Measurements from ENCODE around the gene PRKCE. TPM values are rescaled to one million over a fixed set of nuclear protein-coding genes. Genes with fewer than 3 reads are reported as not detected.

Gene PRKCE
- polyA plus RNA-seq, 1 of the 3 experiments (the other 2 are of a cell fraction) = 16.3 TPM

- Histone ChIP-seq H3K79me2 (ENCODE audit: insufficient read depth) (no peaks in the 10 kb centered on the region), H3K9me2 (no peaks in the 10 kb centered on the region), H3K9ac (no peak overlapping the region), H3F3A (replicated peaks; ENCODE audit: insufficient read depth) (no peaks in the 10 kb centered on the region), H3K4me2 (no peak overlapping the region; the same call in 1 of the 2 replicates), H3K4me3 (ENCODE audit: low read depth in 2 of 2, low read length in 1 of 2) (no peak overlapping the region), H3K36me3 (replicated peaks in 1 of 2; ENCODE audit: control insufficient read depth in 1 of 2, insufficient read depth in 2 of 2, low read length in 1 of 2) (no peaks in the 10 kb centered on the region), H3K4me1 (ENCODE audit: control insufficient read depth in 1 of 2, insufficient read depth in 2 of 2, low read depth in 1 of 2, low read length in 1 of 2) (peaks cover 13 to 40% of the 10 kb centered on the region in 2 experiments; a peak in 2 of 4 replicates), H3K27ac (ENCODE audit: low read depth in 2 of 2, low read length in 1 of 2) (peak overlapping the region in 1 of 2 experiments; percentile 23; a peak in 1 of 4 replicates), H4K20me1 (ENCODE audit: insufficient read depth) (peaks cover 9% of the 10 kb centered on the region), H3K9me3 (no peaks in the 10 kb centered on the region), H2AFZ (ENCODE audit: low read depth) (no peak overlapping the region), H3K27me3 (ENCODE audit: insufficient read depth) (no peaks in the 10 kb centered on the region)
- 75% methylated on average over 9 of the region's 9 CpGs for WGBS (ENCODE audit: low lambda C conversion rate)
- ChIA-PET POLR2A (no interaction called here), CTCF (interaction anchor here (1.0 kb wide), 1 partner anchor 114 kb away, joined by 4 read pairs; no protein-coding TSS in a partner anchor)
- DNase-seq = no peak
- TF ChIP-seq GATA2 (CRISPR knock-in tag; IDR thresholded peaks at IDR 0.05) = 0 out of 2 replicates have a peak, but pooled peaks have one; percentile 5
- no peak for TF ChIP-seq SMC3 (IDR thresholded peaks at IDR 0.05; ENCODE audit: low read depth, low read length)
- peak; percentile 67 for TF ChIP-seq NFIC (IDR thresholded peaks at IDR 0.05; ENCODE audit: borderline replicate concordance)
- TF ChIP-seq GABPA (IDR thresholded peaks at IDR 0.05; ENCODE audit: low read depth) = no peak
- TF ChIP-seq FOSL2 (IDR thresholded peaks at IDR 0.05; ENCODE audit: borderline replicate concordance, low read depth) = peak; percentile 41; the same call in 1 of the 2 replicates
Measured at GRCh38 chr2:45821558-45822271, 170.2 kb downstream of the PRKCE start.

DNA sequence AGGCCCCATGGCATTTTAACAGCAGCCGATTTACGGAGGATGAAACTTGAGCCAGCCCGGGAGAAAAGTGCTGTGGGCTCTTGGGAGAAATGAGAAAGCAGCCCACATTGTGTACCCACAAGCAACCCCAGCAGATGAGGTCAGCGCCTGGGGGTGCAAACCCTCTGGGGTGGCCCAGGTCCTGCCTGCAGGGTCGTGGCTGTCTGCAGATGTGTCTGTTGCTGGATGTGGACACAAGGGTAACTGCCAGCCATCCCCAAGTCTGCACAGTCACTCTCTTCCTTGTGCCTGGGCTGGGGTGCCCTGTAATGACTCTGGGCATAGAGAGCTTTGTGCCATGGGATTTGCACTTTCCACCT lies 170.8 kb downstream of the PRKCE start:
- Histone ChIP-seq H3K4me3 (ENCODE audit: low read depth in 2 of 2, low read length in 1 of 2) (no peak overlapping the region), H3K27ac (ENCODE audit: low read depth in 2 of 2, low read length in 1 of 2) (peak overlapping the region in 1 of 2 experiments; percentile 5; a peak in 1 of 4 replicates), H3K4me2 (no peak overlapping the region), H3K4me1 (ENCODE audit: control insufficient read depth in 1 of 2, insufficient read depth in 2 of 2, low read depth in 1 of 2, low read length in 1 of 2) (peaks cover 12 to 43% of the 10 kb centered on the region in 2 experiments; a peak in 2 of 4 replicates), H3F3A (replicated peaks; ENCODE audit: insufficient read depth) (no peaks in the 10 kb centered on the region), H3K36me3 (replicated peaks in 1 of 2; ENCODE audit: control insufficient read depth in 1 of 2, insufficient read depth in 2 of 2, low read length in 1 of 2) (no peaks in the 10 kb centered on the region), H3K79me2 (ENCODE audit: insufficient read depth) (no peaks in the 10 kb centered on the region), H3K9ac (no peak overlapping the region), H3K27me3 (ENCODE audit: insufficient read depth) (no peaks in the 10 kb centered on the region), H3K9me2 (no peaks in the 10 kb centered on the region), H3K9me3 (no peaks in the 10 kb centered on the region), H2AFZ (ENCODE audit: low read depth) (no peak overlapping the region), H4K20me1 (ENCODE audit: insufficient read depth) (peaks cover 9% of the 10 kb centered on the region)
- CTCF ChIA-PET = interaction anchor here (1.0 to 2.4 kb wide), 2 partner anchors 113 to 172 kb away, joined by 4 to 14 read pairs; no protein-coding TSS in a partner anchor
- TF ChIP-seq CHD2 (IDR thresholded peaks at IDR 0.05; ENCODE audit: low read length, partially characterized antibody) = no peak
- POLR2A ChIA-PET = no interaction called here
- 78% methylated on average over 5 of the region's 5 CpGs for WGBS (ENCODE audit: low lambda C conversion rate)
- DNase-seq = no peak

DNA sequence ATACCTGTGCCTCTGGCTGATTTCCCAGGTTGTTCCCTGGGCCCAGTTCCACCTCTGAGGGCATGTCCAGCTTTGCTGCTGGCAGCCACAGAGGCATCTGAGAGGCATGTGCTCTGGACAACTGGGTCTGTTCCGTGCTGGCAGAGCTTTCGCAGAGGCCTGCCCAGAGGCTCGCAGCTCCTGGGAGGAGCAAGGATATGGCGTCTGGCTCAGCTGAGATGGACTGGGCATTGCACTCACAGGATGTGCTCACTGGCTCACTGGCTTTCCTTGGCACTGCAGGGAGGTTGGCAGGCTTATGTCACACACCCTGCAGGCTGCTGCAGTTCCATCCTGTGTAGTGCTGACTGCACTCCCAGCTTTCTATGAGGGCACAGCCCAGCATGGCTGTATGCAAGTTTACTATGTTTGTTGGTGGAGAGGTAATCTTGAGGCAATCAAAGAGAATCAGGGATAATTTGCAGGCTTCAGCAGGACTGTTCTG lies 172.3 kb downstream of the PRKCE start:
- WGBS (ENCODE audit: low lambda C conversion rate) = 80% methylated on average over 1 of the region's 4 CpGs
- peak overlapping the region in 1 of 2 experiments; percentile 96; a peak in 2 of 4 replicates for H3K27ac ChIP-seq (ENCODE audit: low read depth in 2 of 2, low read length in 1 of 2)
- H3K9me2 ChIP-seq = no peaks in the 10 kb centered on the region
- no peaks in the 10 kb centered on the region for H3F3A ChIP-seq (replicated peaks; ENCODE audit: insufficient read depth)
- POLR2A ChIA-PET = interaction anchor here (0.7 to 1.5 kb wide), 10 partner anchors 10 to 174 kb away, joined by 3 to 12 read pairs (median 3); no protein-coding TSS in a partner anchor
- no peak overlapping the region for H3K9ac ChIP-seq
- H3K4me1 ChIP-seq (ENCODE audit: control insufficient read depth in 1 of 2, insufficient read depth in 2 of 2, low read depth in 1 of 2, low read length in 1 of 2) = peaks cover 12 to 43% of the 10 kb centered on the region in 2 experiments; a peak in 2 of 4 replicates
- no peaks in the 10 kb centered on the region for H3K27me3 ChIP-seq (ENCODE audit: insufficient read depth)
- no peak overlapping the region for H2AFZ ChIP-seq (ENCODE audit: low read depth)
- peak; percentile 89 for DNase-seq
- H3K4me2 ChIP-seq = peak overlapping the region; percentile 27; the same call in 1 of the 2 replicates
- H3K9me3 ChIP-seq = no peaks in the 10 kb centered on the region
- no peak overlapping the region for H3K4me3 ChIP-seq (ENCODE audit: low read depth in 2 of 2, low read length in 1 of 2)
- CTCF ChIA-PET = interaction anchor here (0.7 to 2.6 kb wide), 16 partner anchors 10 to 199 kb away, joined by 3 to 15 read pairs (median 5); no protein-coding TSS in a partner anchor
- H3K36me3 ChIP-seq (replicated peaks in 1 of 2; ENCODE audit: control insufficient read depth in 1 of 2, insufficient read depth in 2 of 2, low read length in 1 of 2) = no peaks in the 10 kb centered on the region
- H3K79me2 ChIP-seq (ENCODE audit: insufficient read depth) = no peaks in the 10 kb centered on the region
- peaks cover 9% of the 10 kb centered on the region for H4K20me1 ChIP-seq (ENCODE audit: insufficient read depth)
- TF ChIP-seq FOSL2 (IDR thresholded peaks at IDR 0.05; ENCODE audit: borderline replicate concordance, low read depth) (no peak), FOXM1 (IDR thresholded peaks at IDR 0.05; ENCODE audit: low read depth) (no peak), PBX3 (IDR thresholded peaks at IDR 0.05) (no peak), SMC3 (IDR thresholded peaks at IDR 0.05; ENCODE audit: low read depth, low read length) (peak; percentile 37; the same call in 1 of the 2 replicates), RFX5 (IDR thresholded peaks at IDR 0.05; ENCODE audit: low read length) (peak; percentile 61; the same call in 1 of the 2 replicates), SIN3A (IDR thresholded peaks at IDR 0.05; ENCODE audit: borderline replicate concordance, low read depth, low read length) (no peak), ELF1 (IDR thresholded peaks at IDR 0.05) (no peak), POLR2AphosphoS5 (IDR thresholded peaks at IDR 0.05; ENCODE audit: low read depth, low read length) (no peak), TAF1 (IDR thresholded peaks at IDR 0.05; ENCODE audit: borderline replicate concordance, low read depth, low read length) (no peak), RAD21 (IDR thresholded peaks at IDR 0.05; ENCODE audit: low read length) (peak; percentile 48), FOXJ3 (CRISPR knock-in tag; IDR thresholded peaks at IDR 0.05) (peak; percentile 85), TEAD4 (IDR thresholded peaks at IDR 0.05; ENCODE audit: borderline replicate concordance, insufficient read depth) (no peak), YY1 (IDR thresholded peaks at IDR 0.05; ENCODE audit: low read depth) (no peak), RCOR1 (IDR thresholded peaks at IDR 0.05; ENCODE audit: low read length) (peak; percentile 66)
- TF ChIP-seq, protein P1, sequence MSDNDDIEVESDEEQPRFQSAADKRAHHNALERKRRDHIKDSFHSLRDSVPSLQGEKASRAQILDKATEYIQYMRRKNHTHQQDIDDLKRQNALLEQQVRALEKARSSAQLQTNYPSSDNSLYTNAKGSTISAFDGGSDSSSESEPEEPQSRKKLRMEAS (IDR thresholded peaks at IDR 0.05; ENCODE audit: low read depth) = peak; percentile 62; the same call in 1 of the 2 replicates
- TF ChIP-seq, protein P2, sequence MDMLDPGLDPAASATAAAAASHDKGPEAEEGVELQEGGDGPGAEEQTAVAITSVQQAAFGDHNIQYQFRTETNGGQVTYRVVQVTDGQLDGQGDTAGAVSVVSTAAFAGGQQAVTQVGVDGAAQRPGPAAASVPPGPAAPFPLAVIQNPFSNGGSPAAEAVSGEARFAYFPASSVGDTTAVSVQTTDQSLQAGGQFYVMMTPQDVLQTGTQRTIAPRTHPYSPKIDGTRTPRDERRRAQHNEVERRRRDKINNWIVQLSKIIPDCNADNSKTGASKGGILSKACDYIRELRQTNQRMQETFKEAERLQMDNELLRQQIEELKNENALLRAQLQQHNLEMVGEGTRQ (IDR thresholded peaks at IDR 0.05; ENCODE audit: borderline replicate concordance, low read depth, low read length) = no peak

All from SK-N-SH (cell line).